Duodenal mucosa (tissue), 2 donors: ENCODE measurements around the gene PFKFB3.

ENCODE experiments used
- H3K27ac ChIP-seq: one replicate; pipeline ENCODE4 v1.7.0; 2013; ENCODE audit warnings: low read depth, low read length
- H3K27me3 ChIP-seq, 2 donors: one replicate each; pipeline ENCODE4 v1.7.0; 2013; ENCODE audit warnings: low read length in 2 of 2, control low read depth in 1 of 2; ENCODE audit not compliant: insufficient read depth in 2 of 2, control insufficient read depth in 1 of 2
- H3K36me3 ChIP-seq, 2 donors: one replicate each; pipeline ENCODE4 v1.7.0; 2013; ENCODE audit warnings: low read length in 2 of 2, control low read depth in 1 of 2; ENCODE audit not compliant: insufficient read depth in 2 of 2, control insufficient read depth in 1 of 2
- H3K4me1 ChIP-seq, 2 donors: one replicate each; pipeline ENCODE4 v1.7.0; 2013; ENCODE audit warnings: low read length in 2 of 2, control low read depth in 1 of 2; ENCODE audit not compliant: insufficient read depth in 2 of 2, control insufficient read depth in 1 of 2
- H3K4me3 ChIP-seq, 2 donors: one replicate each; pipeline ENCODE4 v1.7.0; 2013; ENCODE audit warnings: low read length in 2 of 2, low read depth in 1 of 2
- H3K9ac ChIP-seq, 2 donors: one replicate each; pipeline ENCODE4 v1.7.0; 2013; ENCODE audit warnings: low read length in 2 of 2, low read depth in 1 of 2
- H3K9me3 ChIP-seq, 2 donors: one replicate each; pipeline ENCODE4 v1.7.0; 2013; ENCODE audit warnings: low read length in 2 of 2, control low read depth in 1 of 2; ENCODE audit not compliant: control insufficient read depth in 1 of 2

Gene PFKFB3

DNA sequence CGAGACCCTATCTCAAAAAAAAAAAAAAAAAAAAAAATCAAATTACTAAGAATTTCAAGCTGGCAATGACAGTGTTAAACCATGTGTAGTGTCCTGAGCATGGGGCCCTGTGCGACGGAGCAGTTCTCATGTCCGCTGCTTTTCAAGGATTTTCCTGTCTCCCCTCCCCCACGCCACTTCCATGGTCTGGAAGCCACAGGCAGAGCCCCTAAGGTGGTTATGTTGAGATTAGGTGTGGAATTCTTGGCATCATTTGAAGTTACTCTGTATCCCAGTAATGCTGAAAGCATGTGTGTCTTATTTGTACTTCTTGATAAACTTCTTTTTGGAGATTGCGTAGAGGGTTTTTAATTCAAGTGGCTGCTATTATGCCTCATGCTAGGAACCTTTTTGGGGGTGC, 65.2 kb downstream of the PFKFB3 start:
- Histone ChIP-seq H3K27me3 (no peaks in the 10 kb centered on the region), H3K27ac (no peak overlapping the region), H3K4me1 (peaks cover 0 to 3% of the 10 kb centered on the region in 2 donors), H3K9ac (no peak overlapping the region), H3K9me3 (no peaks in the 10 kb centered on the region), H3K4me3 (no peak overlapping the region), H3K36me3 (no peaks in the 10 kb centered on the region)

GRCh38 chr10:6269432-6269831, 66.7 kb downstream of the PFKFB3 start:
- Histone ChIP-seq H3K9ac (no peak overlapping the region), H3K4me1 (peaks cover 0 to 3% of the 10 kb centered on the region in 2 donors), H3K9me3 (no peaks in the 10 kb centered on the region), H3K27me3 (no peaks in the 10 kb centered on the region), H3K4me3 (no peak overlapping the region), H3K36me3 (no peaks in the 10 kb centered on the region), H3K27ac (no peak overlapping the region)

DNA sequence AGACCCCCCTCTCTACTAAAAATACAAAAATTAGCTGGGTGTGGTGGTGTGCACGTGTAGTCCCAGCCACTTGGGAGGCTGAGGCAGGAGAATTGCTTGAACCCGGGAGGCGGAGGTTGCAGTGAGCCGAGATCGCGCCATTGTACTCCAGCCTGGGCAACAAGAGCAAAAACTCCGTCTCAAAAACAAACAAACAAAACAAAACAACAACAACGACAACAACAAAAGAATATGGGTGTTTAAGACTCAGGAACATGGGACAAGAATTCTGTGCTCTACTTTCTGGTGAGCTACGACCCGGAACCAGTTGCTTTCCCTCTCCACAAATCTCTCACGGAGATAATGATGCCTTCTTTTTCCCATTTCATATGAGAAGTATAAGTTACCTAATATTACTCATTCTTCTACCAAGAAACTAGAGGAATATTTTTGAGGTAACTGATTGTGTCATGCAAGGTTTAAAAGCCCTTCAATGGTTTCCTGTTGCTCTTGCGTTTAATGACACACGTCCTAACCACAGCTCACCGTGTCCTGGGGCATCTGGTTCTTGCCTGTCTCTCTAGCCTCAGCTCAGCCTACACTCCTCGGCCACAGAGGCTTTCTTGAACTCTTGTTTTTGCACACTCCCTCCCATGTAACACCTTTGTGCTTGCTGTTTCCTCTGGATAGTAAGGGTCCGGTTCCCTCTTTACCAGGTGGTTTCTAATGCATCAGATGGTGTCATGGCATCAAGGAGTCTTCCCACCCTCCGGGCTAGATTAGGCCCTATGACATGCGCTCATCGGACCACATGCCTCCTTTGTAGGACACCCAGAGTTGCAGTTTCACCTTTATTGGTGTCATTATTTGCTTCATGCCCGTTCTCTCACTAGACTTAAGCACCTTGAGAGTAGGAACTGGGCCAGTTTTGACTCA, 67.5 kb downstream of the PFKFB3 start:
- Histone ChIP-seq H3K4me3 (no peak overlapping the region), H3K9me3 (no peaks in the 10 kb centered on the region), H3K9ac (no peak overlapping the region), H3K27me3 (no peaks in the 10 kb centered on the region), H3K4me1 (peaks cover 0 to 3% of the 10 kb centered on the region in 2 donors), H3K27ac (peak overlapping the region; percentile 39), H3K36me3 (no peaks in the 10 kb centered on the region)

GRCh38 chr10:6270951-6271350, 68.2 kb downstream of the PFKFB3 start:
- peak overlapping the region; percentile 39 for H3K27ac ChIP-seq
- no peak overlapping the region for H3K9ac ChIP-seq
- peaks cover 0 to 6% of the 10 kb centered on the region in 2 donors for H3K4me1 ChIP-seq
- H3K27me3 ChIP-seq: no peaks in the 10 kb centered on the region
- no peaks in the 10 kb centered on the region for H3K36me3 ChIP-seq
- H3K9me3 ChIP-seq: no peaks in the 10 kb centered on the region
- no peak overlapping the region for H3K4me3 ChIP-seq

DNA sequence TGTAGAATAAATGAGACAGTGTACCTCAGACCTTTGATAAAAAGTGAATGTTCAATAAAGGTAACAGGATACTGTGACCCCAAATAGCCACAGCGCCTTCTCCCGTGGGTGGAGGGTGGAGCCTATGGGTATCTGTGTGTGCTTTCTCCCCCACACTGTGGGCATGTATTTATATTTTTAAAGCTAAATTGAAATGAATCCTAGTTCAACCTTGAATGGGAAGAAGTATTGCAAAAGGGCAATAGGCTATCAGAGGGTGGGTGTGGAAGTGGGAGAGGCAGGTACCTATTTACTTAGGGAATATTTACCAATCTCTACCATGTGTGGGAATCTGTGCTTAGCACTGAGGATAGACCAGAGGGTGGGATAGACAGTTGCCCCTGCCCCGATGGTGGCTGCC, 68.9 kb downstream of the PFKFB3 start:
- H3K27me3 ChIP-seq: no peaks in the 10 kb centered on the region
- H3K9ac ChIP-seq: no peak overlapping the region
- H3K4me1 ChIP-seq: peaks cover 0 to 8% of the 10 kb centered on the region in 2 donors
- no peak overlapping the region for H3K4me3 ChIP-seq
- H3K9me3 ChIP-seq: no peaks in the 10 kb centered on the region
- H3K36me3 ChIP-seq: no peaks in the 10 kb centered on the region
- no peak overlapping the region for H3K27ac ChIP-seq

DNA sequence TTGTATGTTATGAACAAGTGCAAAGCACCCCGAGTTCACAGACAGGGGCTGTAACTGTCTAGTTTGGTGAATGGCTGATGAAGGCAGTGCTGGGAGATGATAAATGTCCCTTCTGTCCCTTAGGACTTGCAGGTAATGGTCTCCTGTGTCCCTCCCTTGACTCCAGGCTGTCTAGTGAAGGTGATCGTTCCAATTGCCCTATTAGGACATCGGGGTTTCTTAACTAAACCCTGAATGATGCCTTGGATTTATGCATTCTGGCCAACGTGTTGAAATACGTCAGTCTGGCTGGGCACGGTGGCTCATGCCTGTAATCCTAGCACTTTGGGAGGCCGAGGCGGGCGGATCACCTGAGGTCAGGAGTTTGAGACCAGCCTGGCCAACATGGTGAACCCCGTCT, 69.4 kb downstream of the PFKFB3 start:
- Histone ChIP-seq H3K9me3 (no peaks in the 10 kb centered on the region), H3K4me3 (no peak overlapping the region), H3K36me3 (no peaks in the 10 kb centered on the region), H3K27me3 (no peaks in the 10 kb centered on the region), H3K9ac (no peak overlapping the region), H3K4me1 (peaks cover 0 to 8% of the 10 kb centered on the region in 2 donors), H3K27ac (no peak overlapping the region)

DNA sequence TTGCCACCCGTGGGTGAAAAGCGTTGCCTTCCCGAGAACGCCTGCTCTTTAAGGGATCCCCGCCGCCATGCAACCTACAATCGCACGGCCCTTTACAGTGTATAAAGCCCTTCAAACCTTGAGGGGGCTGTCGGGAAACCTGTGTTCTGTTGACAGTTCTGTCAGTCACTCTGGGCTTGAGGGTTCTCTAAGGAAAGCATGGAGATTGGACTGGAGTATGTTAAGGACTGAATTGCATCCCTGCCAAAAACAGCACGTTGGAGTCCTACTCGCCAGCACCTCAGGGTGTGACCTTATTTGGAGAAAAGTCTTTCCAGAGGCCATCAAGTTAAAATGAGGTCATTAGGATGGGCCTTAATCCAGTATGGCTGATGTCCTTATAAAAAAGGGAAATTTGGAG, 70.6 kb downstream of the PFKFB3 start:
- H3K9ac ChIP-seq: no peak overlapping the region
- H3K4me1 ChIP-seq: peaks cover 0 to 8% of the 10 kb centered on the region in 2 donors
- H3K27me3 ChIP-seq: no peaks in the 10 kb centered on the region
- H3K9me3 ChIP-seq: no peaks in the 10 kb centered on the region
- no peaks in the 10 kb centered on the region for H3K36me3 ChIP-seq
- H3K27ac ChIP-seq: no peak overlapping the region
- H3K4me3 ChIP-seq: no peak overlapping the region

DNA sequence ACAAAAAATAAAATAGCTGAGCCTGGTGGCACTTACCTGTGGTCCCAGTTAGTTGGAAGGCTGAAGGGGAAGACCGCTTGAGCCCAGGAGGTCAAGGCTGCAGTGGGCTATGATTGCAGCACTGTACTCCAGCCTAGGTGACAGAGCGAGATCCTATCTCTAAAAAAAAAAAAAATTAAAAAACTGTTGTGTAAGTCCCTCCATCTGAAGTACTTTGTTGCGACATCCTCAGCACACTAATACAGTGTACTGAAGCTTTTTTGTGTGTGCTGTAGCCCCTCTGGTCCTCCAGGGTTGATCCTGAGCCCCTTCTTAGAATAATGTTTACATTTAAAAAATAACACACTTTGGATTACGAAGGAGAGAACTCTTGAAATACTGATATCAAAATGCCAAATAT, 71.3 kb downstream of the PFKFB3 start:
- Histone ChIP-seq H3K27me3 (no peaks in the 10 kb centered on the region), H3K36me3 (no peaks in the 10 kb centered on the region), H3K9me3 (no peaks in the 10 kb centered on the region), H3K9ac (no peak overlapping the region), H3K4me1 (peaks cover 0 to 8% of the 10 kb centered on the region in 2 donors), H3K27ac (no peak overlapping the region), H3K4me3 (no peak overlapping the region)

GRCh38 chr10:6274484-6274883, 71.8 kb downstream of the PFKFB3 start:
- no peaks in the 10 kb centered on the region for H3K36me3 ChIP-seq
- no peaks in the 10 kb centered on the region for H3K9me3 ChIP-seq
- H3K27me3 ChIP-seq: no peaks in the 10 kb centered on the region
- no peak overlapping the region for H3K9ac ChIP-seq
- H3K27ac ChIP-seq: no peak overlapping the region
- H3K4me1 ChIP-seq: peaks cover 4 to 8% of the 10 kb centered on the region in 2 donors
- no peak overlapping the region for H3K4me3 ChIP-seq

DNA sequence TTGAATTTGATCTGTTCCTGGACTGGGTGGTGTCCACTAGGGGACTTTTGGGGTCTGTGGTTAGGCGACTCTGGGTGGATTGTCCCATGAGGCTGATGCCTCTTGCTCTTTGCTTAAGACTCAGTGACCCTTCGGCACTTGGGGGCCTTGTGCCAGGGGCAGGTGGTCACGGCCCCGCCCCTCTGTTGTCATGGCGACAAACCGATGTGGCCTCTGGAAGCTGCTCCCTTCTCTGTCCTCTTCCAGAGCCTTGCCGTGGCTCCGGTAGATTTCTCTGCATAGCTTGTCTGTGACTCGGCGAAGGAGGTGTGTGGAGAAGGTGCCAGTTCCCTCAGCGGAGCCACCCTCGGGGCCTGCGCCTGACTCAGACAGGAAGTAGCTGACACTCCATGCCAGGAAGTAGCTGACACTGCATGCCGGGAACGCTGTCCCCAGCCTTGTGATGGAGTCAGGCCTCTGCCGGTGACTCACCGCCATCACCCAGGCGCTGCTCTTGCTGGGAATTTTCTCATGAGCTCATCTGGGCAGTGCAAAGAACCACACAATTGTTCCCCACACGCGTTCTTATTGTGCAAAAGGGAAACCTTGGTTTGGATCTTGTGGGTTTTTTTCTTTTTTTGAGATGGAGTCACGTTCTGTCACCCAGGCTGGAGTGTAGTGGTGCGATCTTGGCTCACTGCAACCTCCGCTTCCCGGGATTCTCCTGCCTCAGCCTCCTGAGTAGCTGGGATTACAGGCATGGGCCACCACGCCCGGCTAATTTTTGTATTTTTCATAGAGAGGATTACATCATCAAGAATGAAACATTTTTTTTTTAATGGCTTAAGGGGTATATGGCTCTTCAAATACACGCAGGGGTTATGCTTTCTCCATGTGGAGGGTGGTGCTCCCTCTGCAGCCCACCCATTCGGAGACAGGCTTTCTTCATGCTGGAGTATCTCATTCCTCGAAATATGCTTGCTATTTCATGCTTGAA, 72.6 kb downstream of the PFKFB3 start:
- peak overlapping the region in 1 of 2 donors; percentile 32 for H3K9ac ChIP-seq

More for the DNA sequence above, 72.6 kb downstream of the PFKFB3 start:
- Histone ChIP-seq H3K36me3 (no peaks in the 10 kb centered on the region), H3K4me3 (peak overlapping the region; percentile 29 to 58), H3K4me1 (peaks cover 10 to 13% of the 10 kb centered on the region in 2 donors), H3K27ac (peak overlapping the region; percentile 52), H3K27me3 (no peaks in the 10 kb centered on the region), H3K9me3 (no peaks in the 10 kb centered on the region)
